PFSK-1 (cell line): Measurements from ENCODE around the gene SCGB1D2.

Source experiments
- FOXP2 ChIP-seq: optimal IDR thresholded peaks from 2 replicates; pipeline ENCODE3; 2011; ENCODE audit warnings: borderline replicate concordance, control low read depth, inconsistent platforms; ENCODE audit not compliant: insufficient read depth; ENCODE audit errors: extremely low read length, extremely low read depth
- POLR2AphosphoS5 ChIP-seq: IDR thresholded peaks from 2 replicates; pipeline ENCODE4 v1.6.1; 2012; ENCODE audit warnings: low read depth, mild to moderate bottlenecking, control low read depth, low read length, moderate library complexity
- SIN3A ChIP-seq: IDR thresholded peaks from 2 replicates; pipeline ENCODE4 v1.6.1; 2012; ENCODE audit warnings: mild to moderate bottlenecking, low read length, moderate library complexity, borderline replicate concordance; ENCODE audit not compliant: insufficient read depth
- TAF1 ChIP-seq: IDR thresholded peaks from 2 replicates; pipeline ENCODE4 v1.6.1; 2012; ENCODE audit warnings: low read length, control low read depth, borderline replicate concordance; ENCODE audit not compliant: insufficient read depth
- TF ChIP-seq, protein P1 (sequence below), 2 experiments: IDR thresholded peaks; 2 replicates each; pipeline versions ENCODE4 v1.6.1 to v1.8.0; 2011 to 2012; ENCODE audit warnings: low read depth in 2 of 2, low read length in 2 of 2, control low read depth in 1 of 2, inconsistent platforms in 1 of 2, mild to moderate bottlenecking in 1 of 2, moderate library complexity in 1 of 2; ENCODE audit not compliant: insufficient read depth in 1 of 2

The SCGB1D2 gene

GRCh38 chr11:62264004-62264403, 22.0 kb downstream of the SCGB1D2 start:
- TF ChIP-seq TAF1 (no peak), POLR2AphosphoS5 (no peak), FOXP2 (no peak), SIN3A (no peak)
- TF ChIP-seq, protein P1, sequence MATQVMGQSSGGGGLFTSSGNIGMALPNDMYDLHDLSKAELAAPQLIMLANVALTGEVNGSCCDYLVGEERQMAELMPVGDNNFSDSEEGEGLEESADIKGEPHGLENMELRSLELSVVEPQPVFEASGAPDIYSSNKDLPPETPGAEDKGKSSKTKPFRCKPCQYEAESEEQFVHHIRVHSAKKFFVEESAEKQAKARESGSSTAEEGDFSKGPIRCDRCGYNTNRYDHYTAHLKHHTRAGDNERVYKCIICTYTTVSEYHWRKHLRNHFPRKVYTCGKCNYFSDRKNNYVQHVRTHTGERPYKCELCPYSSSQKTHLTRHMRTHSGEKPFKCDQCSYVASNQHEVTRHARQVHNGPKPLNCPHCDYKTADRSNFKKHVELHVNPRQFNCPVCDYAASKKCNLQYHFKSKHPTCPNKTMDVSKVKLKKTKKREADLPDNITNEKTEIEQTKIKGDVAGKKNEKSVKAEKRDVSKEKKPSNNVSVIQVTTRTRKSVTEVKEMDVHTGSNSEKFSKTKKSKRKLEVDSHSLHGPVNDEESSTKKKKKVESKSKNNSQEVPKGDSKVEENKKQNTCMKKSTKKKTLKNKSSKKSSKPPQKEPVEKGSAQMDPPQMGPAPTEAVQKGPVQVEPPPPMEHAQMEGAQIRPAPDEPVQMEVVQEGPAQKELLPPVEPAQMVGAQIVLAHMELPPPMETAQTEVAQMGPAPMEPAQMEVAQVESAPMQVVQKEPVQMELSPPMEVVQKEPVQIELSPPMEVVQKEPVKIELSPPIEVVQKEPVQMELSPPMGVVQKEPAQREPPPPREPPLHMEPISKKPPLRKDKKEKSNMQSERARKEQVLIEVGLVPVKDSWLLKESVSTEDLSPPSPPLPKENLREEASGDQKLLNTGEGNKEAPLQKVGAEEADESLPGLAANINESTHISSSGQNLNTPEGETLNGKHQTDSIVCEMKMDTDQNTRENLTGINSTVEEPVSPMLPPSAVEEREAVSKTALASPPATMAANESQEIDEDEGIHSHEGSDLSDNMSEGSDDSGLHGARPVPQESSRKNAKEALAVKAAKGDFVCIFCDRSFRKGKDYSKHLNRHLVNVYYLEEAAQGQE (IDR thresholded peaks at IDR 0.05; ENCODE audit: insufficient read depth in 1 of 2, low read depth in 2 of 2, low read length in 2 of 2), result no peak

- TF ChIP-seq, protein P1 (IDR thresholded peaks at IDR 0.05; ENCODE audit: insufficient read depth in 1 of 2, low read depth in 2 of 2, low read length in 2 of 2), result no peak
- TF ChIP-seq TAF1, result no peak
- TF ChIP-seq POLR2AphosphoS5, result no peak
- TF ChIP-seq SIN3A, result no peak
- TF ChIP-seq FOXP2, result no peak
These were observed 24.5 kb downstream of the SCGB1D2 start for GRCh38 chr11:62266558-62266957.

GRCh38 chr11:62267050-62267449, 25.0 kb downstream of the SCGB1D2 start:
- TF ChIP-seq POLR2AphosphoS5 (no peak), TAF1 (no peak), FOXP2 (no peak), SIN3A (no peak)
- TF ChIP-seq, protein P1 (IDR thresholded peaks at IDR 0.05; ENCODE audit: insufficient read depth in 1 of 2, low read depth in 2 of 2, low read length in 2 of 2), result no peak

DNA sequence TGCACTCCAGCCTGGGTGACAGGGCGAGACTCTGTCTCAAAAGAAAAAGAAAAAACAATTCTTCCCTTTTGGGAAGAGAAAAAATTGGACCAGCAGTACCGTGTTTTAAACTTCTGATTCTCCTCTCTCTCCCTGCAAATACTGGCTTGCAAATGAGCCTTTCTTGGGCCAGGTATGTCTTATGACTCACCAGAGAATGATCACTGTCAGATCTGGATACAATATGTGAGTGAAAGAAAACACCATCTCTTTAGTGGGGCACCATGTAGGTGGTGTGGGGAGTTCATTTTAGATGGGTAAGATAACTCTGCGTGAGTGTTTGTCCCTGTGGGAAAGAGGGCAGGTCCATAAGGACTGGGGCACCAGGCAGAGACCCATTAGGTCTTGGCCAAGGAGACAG, 25.5 kb downstream of the SCGB1D2 start:
- TF ChIP-seq, protein P1 (IDR thresholded peaks at IDR 0.05; ENCODE audit: insufficient read depth in 1 of 2, low read depth in 2 of 2, low read length in 2 of 2), result no peak
- TF ChIP-seq SIN3A (no peak), POLR2AphosphoS5 (no peak)

DNA sequence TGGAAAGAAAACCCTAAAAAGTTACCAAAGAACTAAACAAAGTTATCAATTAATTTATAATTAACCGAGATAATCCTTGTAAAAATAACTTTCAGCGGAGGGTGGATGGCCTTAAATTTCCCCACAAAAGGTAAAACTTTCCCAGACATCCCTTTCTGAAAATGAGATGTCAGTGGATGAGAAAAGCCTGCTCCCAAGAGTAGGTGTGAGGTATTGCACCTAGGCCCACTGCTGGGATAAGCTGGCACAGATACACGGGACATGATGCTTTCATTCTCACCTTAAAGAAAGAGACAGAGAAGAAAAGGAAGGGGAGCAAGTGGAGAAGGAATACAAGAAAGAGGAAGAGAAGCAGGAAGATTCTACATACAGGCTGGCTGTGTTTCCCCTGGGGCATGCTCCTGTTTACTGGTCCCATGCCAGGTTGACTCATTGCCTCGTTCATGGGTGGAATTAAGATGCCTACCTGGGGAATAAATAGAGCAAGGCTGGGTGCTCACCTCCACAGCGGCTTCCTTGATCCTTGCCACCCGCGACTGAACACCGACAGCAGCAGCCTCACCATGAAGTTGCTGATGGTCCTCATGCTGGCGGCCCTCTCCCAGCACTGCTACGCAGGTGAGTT, 27.7 kb downstream of the SCGB1D2 start, which contains the start of gene SCGB2A2:
Gene SCGB2A2, plus strand, starts transcription at position 505 of the 625 bp plus-strand sequence. Its CDS starts 59 bp downstream, at position 564.
- no peak for TF ChIP-seq FOXP2
- TF ChIP-seq TAF1, result no peak
- TF ChIP-seq SIN3A, result no peak
- TF ChIP-seq, protein P1 (IDR thresholded peaks at IDR 0.05; ENCODE audit: insufficient read depth in 1 of 2, low read depth in 2 of 2, low read length in 2 of 2), result no peak
- TF ChIP-seq POLR2AphosphoS5, result no peak
